ENCODE measurements around the gene ZNF536. TPM values are rescaled to one million over a fixed set of nuclear protein-coding genes. Genes with fewer than 3 reads are reported as not detected.

ZNF536 gene
- total and polyA plus RNA-seq, 2 of the 4 experiments (the other 2 are of a cell fraction) = not detected

DNA sequence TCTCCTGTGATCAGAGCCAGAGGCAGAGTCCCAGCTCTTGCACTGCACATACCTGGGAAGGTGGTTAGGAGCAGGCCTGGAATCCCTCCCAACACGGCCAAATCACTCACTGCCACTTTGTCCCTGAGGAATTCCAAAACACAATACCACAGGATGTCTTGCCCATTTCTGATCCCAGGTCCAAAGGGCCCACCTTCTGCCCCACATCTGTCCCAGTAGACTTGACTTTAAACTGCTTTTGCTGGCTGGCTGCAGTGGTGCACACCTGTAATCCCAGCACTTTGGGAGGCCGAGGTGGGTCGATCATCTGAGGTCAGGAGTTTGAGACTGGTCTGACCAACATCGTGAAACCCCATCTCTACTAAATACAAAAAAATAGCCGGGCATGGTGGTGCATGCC is 18.9 kb downstream of the ZNF536 start:
- no peak overlapping the region for H4K5ac ChIP-seq (ENCODE audit: low read depth, low read length)
- ChIA-PET POLR2A (ENCODE audit: unreplicated experiment) (no interaction called here), CTCF (no interaction called here)
- H3K9me3 ChIP-seq (ENCODE audit: control insufficient read depth, insufficient read depth, low read length) = peaks cover 29% of the 10 kb centered on the region
- no peaks in the 10 kb centered on the region for H3K9me1 ChIP-seq (ENCODE audit: insufficient read depth, low read length)
- no peak overlapping the region for H3K23ac ChIP-seq (ENCODE audit: low read depth, low read length)
- no peak overlapping the region for H3K14ac ChIP-seq (replicated peaks; ENCODE audit: low read depth, low read length)
- H2AK9ac ChIP-seq (replicated peaks; ENCODE audit: low read depth, low read length, poor library complexity) = no peak overlapping the region
- no peaks in the 10 kb centered on the region for H3K27me3 ChIP-seq (ENCODE audit: control insufficient read depth, insufficient read depth, low read length)
- H3K79me1 ChIP-seq (ENCODE audit: low read depth in 1 of 2, low read length in 2 of 2) = no peaks in the 10 kb centered on the region
- no peak overlapping the region for H3K18ac ChIP-seq (ENCODE audit: low read depth, low read length)
- H3K27ac ChIP-seq (ENCODE audit: insufficient read depth, low read length) = no peak overlapping the region
- no peak overlapping the region for H3K9ac ChIP-seq (ENCODE audit: low read depth, low read length)
- dilution Hi-C loops (cut with HindIII; ENCODE audit: low sequenced_read_pairs, unreplicated experiment) = no loop called here
- TF ChIP-seq MXI1 (IDR thresholded peaks at IDR 0.05; ENCODE audit: borderline replicate concordance, low read depth, low read length) (no peak), FOS (IDR thresholded peaks at IDR 0.05; ENCODE audit: low read depth, low read length) (no peak), NFE2L2 (IDR thresholded peaks at IDR 0.05; ENCODE audit: low read depth, low read length) (no peak), BHLHE40 (IDR thresholded peaks at IDR 0.05; ENCODE audit: low read depth, low read length) (no peak), POLR2A (IDR thresholded peaks at IDR 0.05; ENCODE audit: low read depth, low read length) (no peak), MAFK (IDR thresholded peaks at IDR 0.05; ENCODE audit: low read depth, low read length) (no peak), USF2 (IDR thresholded peaks at IDR 0.05; ENCODE audit: low read depth, low read length) (no peak), RCOR1 (IDR thresholded peaks at IDR 0.05; ENCODE audit: insufficient replicate concordance, low read length) (no peak), CTCF (conservative IDR thresholded peaks at IDR 0.05; ENCODE audit: low read depth, low read length) (no peak), CHD1 (IDR thresholded peaks at IDR 0.05; ENCODE audit: low read depth, low read length) (no peak), RFX5 (IDR thresholded peaks at IDR 0.05; ENCODE audit: low read depth, low read length) (no peak), CEBPB (IDR thresholded peaks at IDR 0.05; ENCODE audit: low read depth, low read length) (no peak), RAD21 (IDR thresholded peaks at IDR 0.05; ENCODE audit: low read length) (no peak), MAZ (IDR thresholded peaks at IDR 0.05; ENCODE audit: borderline replicate concordance, low read depth, low read length) (no peak)
- TF ChIP-seq, protein P1, sequence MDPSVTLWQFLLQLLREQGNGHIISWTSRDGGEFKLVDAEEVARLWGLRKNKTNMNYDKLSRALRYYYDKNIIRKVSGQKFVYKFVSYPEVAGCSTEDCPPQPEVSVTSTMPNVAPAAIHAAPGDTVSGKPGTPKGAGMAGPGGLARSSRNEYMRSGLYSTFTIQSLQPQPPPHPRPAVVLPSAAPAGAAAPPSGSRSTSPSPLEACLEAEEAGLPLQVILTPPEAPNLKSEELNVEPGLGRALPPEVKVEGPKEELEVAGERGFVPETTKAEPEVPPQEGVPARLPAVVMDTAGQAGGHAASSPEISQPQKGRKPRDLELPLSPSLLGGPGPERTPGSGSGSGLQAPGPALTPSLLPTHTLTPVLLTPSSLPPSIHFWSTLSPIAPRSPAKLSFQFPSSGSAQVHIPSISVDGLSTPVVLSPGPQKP (IDR thresholded peaks at IDR 0.05; ENCODE audit: borderline replicate concordance, low read depth, low read length) = no peak
- no peak overlapping the region for H2BK20ac ChIP-seq (ENCODE audit: low read depth, low read length)
- no peaks in the 10 kb centered on the region for H3K4me1 ChIP-seq (ENCODE audit: control insufficient read depth, insufficient read depth, low read length)
- BruUV-seq (replicated peaks) = no TSS peak
- H3K56ac ChIP-seq (ENCODE audit: extremely low read depth, insufficient read depth, low read length) = no peak overlapping the region
- in situ Hi-C loops (cut with MboI; ENCODE audit: low sequenced_read_pairs) = no loop called here
- no peak overlapping the region for H4K91ac ChIP-seq (ENCODE audit: insufficient read depth, low read depth, low read length)
- no peak overlapping the region for H3K4me2 ChIP-seq (ENCODE audit: low read depth, low read length)
- H4K8ac ChIP-seq (ENCODE audit: low read depth in 2 of 2, low read length in 2 of 2) = no peak overlapping the region
- no peak overlapping the region for H2AK5ac ChIP-seq (ENCODE audit: low read depth, low read length)
- H2BK5ac ChIP-seq (ENCODE audit: low read depth, low read length, poor library complexity, severe bottlenecking) = no peak overlapping the region
- no peak overlapping the region for H2AFZ ChIP-seq (replicated peaks; ENCODE audit: low read length, poor library complexity)
- no CpG with 5 or more reads among the region's 5 CpGs for WGBS, 2 experiments (ENCODE audit: extremely low coverage in 2 of 2, insufficient read length in 1 of 2)
- no peak overlapping the region for H2BK15ac ChIP-seq (ENCODE audit: low read depth, low read length)
- no peaks in the 10 kb centered on the region for H3K36me3 ChIP-seq (ENCODE audit: control insufficient read depth, insufficient read depth, low read length)
- no peak overlapping the region for H3K4ac ChIP-seq (ENCODE audit: low read depth, low read length)
- no peak overlapping the region for H2BK120ac ChIP-seq (ENCODE audit: low read depth, low read length)
- no peak overlapping the region for H3K4me3 ChIP-seq (ENCODE audit: insufficient read depth, low read depth, low read length)
- no peak for ATAC-seq (ENCODE audit: low read depth)
- H4K20me1 ChIP-seq (ENCODE audit: insufficient read depth, low read length) = no peaks in the 10 kb centered on the region
- DNase-seq = no peak
- intact Hi-C loops (cut with micrococcal nuclease) = no loop called here

Data from IMR-90 (cell line).